ENCODE data around the gene CCND2.
A peak's percentile ranks its signal among the peaks of the same experiment; 100 is the strongest.

Gene CCND2

DNA sequence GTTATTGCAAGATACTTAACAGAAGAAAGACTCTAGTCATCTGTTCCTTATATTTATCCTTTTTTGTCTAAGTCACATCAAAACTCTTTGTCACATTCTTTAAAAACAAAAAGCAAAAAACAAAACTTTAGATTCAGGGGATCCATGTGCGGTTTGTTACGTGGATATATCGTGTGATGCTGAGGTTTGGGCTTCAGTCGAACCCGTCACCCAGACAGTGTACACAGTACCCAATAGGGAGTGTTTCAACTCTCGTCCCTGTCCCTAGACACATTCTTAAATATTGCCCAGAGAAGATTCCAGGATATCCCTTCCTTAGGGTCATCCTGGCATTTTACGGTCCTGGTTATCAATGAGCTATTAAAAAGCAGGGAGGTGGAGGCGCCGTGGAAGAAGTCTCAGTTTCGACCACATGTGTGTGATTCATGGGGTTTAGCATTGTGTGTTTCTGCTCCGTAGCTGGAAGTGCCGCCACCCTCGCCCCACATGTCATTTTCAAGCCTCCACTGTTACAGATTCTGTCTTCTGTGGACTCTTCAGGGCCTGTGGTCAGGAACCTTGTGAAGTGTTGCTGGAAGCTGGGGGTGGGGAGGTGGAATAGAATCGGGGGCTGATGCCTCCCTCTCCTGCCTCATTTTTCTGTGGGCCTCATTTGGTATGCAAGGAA, 19.9 kb downstream of the CCND2 start:
- no peak for DNase-seq

DNA sequence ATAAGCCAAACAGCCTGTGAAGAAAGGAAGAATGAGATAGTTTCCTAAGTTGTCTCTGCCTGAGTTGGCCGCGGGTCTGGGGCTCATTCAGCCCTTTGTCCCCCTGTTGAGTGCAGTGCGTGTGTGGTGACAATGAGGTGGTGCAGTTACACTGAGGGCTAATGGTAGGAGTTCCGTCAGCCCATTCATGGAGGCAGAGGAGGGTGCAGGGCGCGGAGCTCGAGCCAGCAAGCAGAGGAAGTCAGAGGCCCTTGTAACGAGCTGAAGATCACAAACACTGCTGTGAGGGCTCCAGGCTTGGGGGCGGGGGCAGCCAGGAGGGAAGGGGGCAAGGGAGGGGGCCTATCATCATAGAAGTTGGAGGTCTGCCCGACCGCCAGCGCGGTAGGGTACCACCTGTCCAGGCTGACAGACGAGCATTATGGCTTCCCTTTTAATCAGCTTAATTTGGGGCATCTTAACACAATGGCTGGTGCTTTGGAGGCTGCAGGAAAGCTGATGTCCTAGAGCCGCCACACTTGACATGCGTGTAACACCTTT, 20.5 kb downstream of the CCND2 start:
- DNase-seq: no peak

DNA sequence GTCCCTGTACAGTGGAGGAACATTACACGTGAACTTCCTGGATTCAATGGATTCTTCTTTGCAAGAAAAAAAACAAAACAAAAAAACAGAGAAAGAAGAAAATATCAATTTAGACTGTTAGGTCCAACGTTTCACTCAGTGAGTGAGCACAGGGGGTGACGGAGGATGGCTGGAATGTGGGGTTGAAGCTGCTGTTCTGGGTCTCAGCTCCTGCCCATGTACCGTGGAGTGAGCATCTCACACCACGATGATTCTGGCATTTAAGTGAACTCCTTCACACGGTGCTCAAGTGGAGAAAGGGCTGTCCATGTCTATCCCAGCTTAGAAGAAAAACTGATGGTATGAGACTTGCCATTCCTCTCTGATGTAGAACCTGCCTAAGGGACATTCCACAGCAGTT, 23.2 kb downstream of the CCND2 start:
- no peak for DNase-seq

DNA sequence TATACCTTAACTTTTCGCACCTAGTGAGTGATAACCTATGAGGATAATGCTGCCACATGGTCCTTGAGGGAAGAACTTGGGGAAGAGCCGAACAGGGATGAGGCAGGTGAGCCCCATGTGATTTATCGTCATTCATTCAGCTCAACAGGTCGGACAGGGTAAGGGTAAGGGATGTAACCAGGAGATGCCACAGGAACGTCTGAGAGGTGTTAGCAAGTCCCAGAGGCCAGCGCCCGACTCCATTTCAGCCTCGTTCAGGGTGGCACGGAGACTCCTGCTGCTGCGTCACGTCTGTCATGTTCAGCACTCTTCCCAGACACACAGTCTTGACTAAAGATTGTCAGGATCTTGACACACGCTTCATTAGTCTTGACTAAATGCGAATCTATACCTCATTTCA, 24.1 kb downstream of the CCND2 start:
- no peak for DNase-seq

DNA sequence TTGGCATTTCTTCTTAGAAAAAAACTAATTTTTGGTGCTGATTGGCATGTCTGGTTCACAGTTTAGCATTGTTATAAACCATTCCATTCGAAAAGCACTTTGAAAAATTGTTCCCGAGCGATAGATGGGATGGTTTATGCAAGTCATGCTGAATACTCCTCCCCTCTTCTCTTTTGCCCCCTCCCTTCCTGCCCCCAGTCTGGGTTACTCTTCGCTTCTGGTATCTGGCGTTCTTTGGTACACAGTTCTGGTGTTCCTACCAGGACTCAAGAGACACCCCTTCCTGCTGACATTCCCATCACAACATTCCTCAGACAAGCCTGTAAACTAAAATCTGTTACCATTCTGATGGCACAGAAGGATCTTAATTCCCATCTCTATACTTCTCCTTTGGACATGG, 27.3 kb downstream of the CCND2 start:
- no peak for DNase-seq

- no peak for DNase-seq
Measured at GRCh38 chr12:4301932-4302501, 28.5 kb downstream of the CCND2 start.

DNA sequence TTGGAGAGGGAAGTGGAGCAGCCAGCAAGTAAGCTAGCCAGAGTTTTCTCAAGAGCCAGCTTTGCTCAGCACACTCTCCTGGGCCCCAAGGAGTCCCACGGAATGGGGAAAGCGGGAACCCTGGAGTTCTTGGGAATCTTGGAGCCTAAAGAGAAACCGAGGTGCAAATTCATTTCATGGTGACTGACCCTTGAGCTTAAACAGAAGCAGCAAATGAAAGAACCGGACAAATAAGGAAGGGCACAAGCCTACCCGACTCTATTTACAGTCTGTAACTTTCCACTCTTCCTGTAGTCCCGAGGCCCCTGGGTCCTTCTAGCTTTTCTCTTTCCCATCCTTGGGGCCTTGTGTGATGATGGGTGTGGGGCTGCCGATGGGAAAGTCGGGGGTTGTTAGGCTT, 29.3 kb downstream of the CCND2 start:
- no peak for DNase-seq

GRCh38 chr12:4303750-4304149, 30.2 kb downstream of the CCND2 start:
- no peak for DNase-seq

DNA sequence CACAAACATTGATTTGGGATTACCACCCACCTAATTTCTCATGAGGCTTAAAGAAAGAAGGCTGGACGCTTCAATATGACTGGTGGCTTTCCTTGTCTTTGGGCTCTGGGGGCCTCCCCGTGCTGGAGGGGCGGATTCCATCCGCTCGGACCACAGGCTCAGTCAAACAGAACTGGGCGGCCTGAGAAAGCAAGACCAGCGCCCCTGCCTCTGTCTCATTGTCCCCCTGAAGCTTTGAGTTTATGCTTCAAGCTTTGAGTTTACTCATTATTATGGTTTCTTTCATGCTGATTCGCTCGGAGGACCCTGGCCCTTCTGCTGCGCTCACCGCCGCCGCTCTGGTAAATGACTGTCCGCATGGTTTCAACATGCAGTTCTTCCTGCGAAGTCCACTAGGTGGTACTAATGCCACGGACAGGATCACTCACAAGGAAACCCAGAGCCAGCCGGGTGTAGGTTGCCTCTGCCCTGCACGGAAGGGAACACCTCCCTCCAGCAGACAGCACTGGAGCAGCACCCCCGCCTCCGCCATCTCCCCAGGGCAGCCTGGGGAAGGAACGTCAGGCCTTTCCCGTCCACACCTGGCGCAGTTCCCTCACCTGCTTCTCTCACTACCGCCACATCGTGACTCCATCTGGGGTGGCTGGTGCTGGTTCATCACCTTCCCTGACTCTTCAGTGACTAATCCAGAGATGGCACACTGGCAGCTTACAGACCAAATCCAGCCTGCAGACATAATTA, 34.2 kb downstream of the CCND2 start:
- DNase-seq: no peak

DNA sequence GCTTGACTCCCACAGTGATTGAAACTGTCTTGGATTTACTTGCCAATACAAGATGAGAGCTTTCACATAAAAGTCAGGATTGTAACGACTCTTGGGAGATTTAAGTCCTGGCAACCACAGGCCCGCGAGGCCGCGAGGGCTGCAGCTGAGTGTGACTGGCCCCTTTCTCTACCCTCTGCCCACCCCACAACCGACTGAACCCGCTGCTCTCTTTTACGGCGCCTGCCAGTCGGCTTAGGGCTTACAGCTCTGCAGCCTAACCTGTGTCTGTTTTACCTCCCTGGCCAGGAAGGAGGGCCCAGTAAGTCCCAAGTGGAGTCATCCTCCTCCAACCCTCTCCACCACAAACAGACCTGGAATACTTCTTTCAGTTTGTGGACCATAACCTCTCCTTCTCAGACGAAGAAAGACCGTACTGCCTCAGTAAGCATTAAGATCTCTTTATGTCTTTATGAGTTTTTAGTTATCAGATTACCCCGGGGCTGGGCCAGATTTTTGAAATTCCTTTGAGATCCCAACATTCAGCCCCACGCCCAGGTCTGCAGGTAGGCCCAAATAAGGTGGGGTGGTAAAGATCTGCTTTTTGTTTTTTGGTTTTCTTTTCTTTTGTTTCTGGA, 34.9 kb downstream of the CCND2 start:
- no peak for DNase-seq

GRCh38 chr12:4311776-4312175, 38.2 kb downstream of the CCND2 start:
- DNase-seq: no peak

GRCh38 chr12:4312251-4312650, 38.7 kb downstream of the CCND2 start:
- no peak for DNase-seq

- no peak for DNase-seq
Measured at GRCh38 chr12:4320497-4320852, 46.9 kb downstream of the CCND2 start.

DNA sequence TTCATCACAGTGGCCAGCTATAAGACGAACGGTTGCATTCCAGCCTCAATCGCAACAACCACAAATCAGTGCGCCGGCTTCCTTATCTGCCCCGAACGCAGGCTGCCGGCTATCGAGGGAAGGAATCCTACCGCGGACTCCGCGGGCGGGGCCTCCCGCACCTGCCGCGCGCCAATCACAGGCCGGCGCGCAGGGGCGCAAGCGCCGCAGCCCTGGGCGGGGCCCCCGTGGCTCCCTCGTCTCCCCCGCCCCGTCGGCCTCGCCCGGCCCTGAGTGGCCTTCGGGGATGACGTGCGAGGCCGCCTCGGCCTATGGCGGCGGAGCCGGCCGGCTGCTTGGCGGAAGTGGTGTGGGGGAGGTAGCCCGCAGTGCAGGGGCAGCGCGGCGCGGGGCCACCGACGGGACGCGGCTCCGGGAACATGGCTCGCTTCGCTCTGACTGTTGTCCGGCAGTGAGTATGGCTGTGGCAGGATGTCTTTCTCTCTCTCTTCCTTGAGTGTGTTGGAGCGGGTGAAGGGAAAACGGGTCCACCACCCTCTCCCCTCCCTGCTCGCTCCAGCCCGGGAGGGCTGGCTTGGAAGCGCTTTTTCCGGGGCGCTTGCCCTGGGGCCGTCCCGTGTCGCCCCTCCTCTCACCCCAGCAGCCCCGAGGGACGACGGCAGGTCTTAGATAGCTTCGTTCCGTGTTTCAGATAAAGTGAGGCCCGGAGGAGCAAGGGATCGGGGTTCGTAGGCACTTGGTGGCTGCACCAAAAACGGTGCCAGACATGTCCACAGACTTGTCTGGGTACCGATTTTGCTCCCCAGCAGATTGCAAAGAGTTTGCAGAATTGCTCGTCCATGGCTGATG, 47.5 kb downstream of the CCND2 start, which contains the start of gene TIGAR:
Gene TIGAR, plus strand, starts transcription at position 361 of the 849 bp plus-strand sequence. Its CDS starts 59 bp downstream, at position 420.
- peak; percentile 92 for DNase-seq

- no peak for DNase-seq
Measured at GRCh38 chr12:4322726-4323125, 49.2 kb downstream of the CCND2 start.

Measured in GDM1 (cell line).